ENCODE results near the gene ATXN1.

Gene ATXN1

DNA sequence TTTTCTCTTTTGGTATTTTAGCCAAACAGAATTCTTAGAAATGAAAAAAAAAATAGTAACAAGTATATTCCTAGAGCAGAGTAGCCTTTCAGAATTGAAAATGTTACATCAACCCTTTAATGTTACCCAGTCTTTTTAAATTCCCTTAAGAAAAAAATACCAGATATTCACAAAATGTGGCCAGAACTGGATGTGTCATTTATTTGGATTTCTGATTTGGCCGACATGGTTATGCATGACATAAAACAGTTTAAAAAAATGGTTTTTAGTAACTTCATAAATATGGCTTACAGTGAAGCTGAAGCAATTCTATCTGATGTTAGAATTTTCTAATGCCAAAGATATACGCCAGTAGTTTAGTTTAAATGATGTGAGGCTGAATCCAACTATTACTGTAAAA, 112.0 kb downstream of the ATXN1 start:
- Histone ChIP-seq H3K4me3 (ENCODE audit: low read length, poor library complexity, severe bottlenecking) (no peak overlapping the region), H3K36me3 (ENCODE audit: insufficient read depth, low read length) (peaks cover 12% of the 10 kb centered on the region), H2AFZ (ENCODE audit: low read length) (no peak overlapping the region), H3K9ac (ENCODE audit: low read depth, low read length, poor library complexity, severe bottlenecking) (no peak overlapping the region), H3K9me2 (replicated peaks; ENCODE audit: low read depth, low read length) (no peaks in the 10 kb centered on the region), H3K4me2 (ENCODE audit: low read depth, low read length, poor library complexity, severe bottlenecking) (no peak overlapping the region), H3F3A (ENCODE audit: low read depth) (no peaks in the 10 kb centered on the region), H3K27me3 (ENCODE audit: insufficient read depth, low read length, poor library complexity, severe bottlenecking) (no peaks in the 10 kb centered on the region), H3K9me3 (ENCODE audit: insufficient read depth, low read depth, low read length) (no peaks in the 10 kb centered on the region), H3K4me1 (ENCODE audit: insufficient read depth, low read length, poor library complexity, severe bottlenecking) (peaks cover 24% of the 10 kb centered on the region), H4K20me1 (ENCODE audit: insufficient read depth, low read length, poor library complexity, severe bottlenecking) (no peaks in the 10 kb centered on the region), H3K79me2 (ENCODE audit: insufficient read depth, low read length) (0 out of 2 replicates have a peak, but pooled peaks cover 4% of the 10 kb centered on the region)
- TF ChIP-seq, protein P1, sequence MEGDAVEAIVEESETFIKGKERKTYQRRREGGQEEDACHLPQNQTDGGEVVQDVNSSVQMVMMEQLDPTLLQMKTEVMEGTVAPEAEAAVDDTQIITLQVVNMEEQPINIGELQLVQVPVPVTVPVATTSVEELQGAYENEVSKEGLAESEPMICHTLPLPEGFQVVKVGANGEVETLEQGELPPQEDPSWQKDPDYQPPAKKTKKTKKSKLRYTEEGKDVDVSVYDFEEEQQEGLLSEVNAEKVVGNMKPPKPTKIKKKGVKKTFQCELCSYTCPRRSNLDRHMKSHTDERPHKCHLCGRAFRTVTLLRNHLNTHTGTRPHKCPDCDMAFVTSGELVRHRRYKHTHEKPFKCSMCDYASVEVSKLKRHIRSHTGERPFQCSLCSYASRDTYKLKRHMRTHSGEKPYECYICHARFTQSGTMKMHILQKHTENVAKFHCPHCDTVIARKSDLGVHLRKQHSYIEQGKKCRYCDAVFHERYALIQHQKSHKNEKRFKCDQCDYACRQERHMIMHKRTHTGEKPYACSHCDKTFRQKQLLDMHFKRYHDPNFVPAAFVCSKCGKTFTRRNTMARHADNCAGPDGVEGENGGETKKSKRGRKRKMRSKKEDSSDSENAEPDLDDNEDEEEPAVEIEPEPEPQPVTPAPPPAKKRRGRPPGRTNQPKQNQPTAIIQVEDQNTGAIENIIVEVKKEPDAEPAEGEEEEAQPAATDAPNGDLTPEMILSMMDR (conservative IDR thresholded peaks at IDR 0.05; ENCODE audit: low read length) = no peak
- no peak for TF ChIP-seq EZH2phosphoT487 (IDR thresholded peaks at IDR 0.05; ENCODE audit: borderline replicate concordance)

DNA sequence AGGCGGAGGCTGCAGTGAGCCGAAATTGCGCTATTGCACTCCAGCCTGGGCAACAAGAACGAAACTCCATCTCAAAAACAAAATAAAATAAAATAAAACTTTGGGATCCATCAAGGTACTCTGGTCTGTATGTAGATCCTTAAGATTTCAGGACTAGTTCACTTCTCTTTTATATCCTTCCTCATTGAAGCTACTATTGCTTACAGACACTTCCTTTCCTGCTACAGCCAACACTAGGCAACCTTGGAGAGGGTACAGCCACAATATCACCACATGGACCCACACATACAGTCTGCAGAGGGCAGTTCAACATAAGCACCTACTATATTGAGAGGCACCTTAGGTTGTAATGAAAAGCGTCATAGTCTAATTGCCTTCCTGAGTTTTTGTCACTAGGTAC, 113.3 kb downstream of the ATXN1 start:
- TF ChIP-seq EZH2phosphoT487 (IDR thresholded peaks at IDR 0.05; ENCODE audit: borderline replicate concordance) = no peak
- TF ChIP-seq, protein P1 (conservative IDR thresholded peaks at IDR 0.05; ENCODE audit: low read length) = no peak
- Histone ChIP-seq H3K4me3 (ENCODE audit: low read length, poor library complexity, severe bottlenecking) (no peak overlapping the region), H3K4me2 (ENCODE audit: low read depth, low read length, poor library complexity, severe bottlenecking) (no peak overlapping the region), H4K20me1 (ENCODE audit: insufficient read depth, low read length, poor library complexity, severe bottlenecking) (no peaks in the 10 kb centered on the region), H3F3A (ENCODE audit: low read depth) (no peaks in the 10 kb centered on the region), H2AFZ (ENCODE audit: low read length) (no peak overlapping the region), H3K36me3 (ENCODE audit: insufficient read depth, low read length) (peaks cover 12% of the 10 kb centered on the region), H3K27me3 (ENCODE audit: insufficient read depth, low read length, poor library complexity, severe bottlenecking) (no peaks in the 10 kb centered on the region), H3K79me2 (ENCODE audit: insufficient read depth, low read length) (no peaks in the 10 kb centered on the region), H3K4me1 (ENCODE audit: insufficient read depth, low read length, poor library complexity, severe bottlenecking) (peaks cover 15% of the 10 kb centered on the region), H3K9me3 (ENCODE audit: insufficient read depth, low read depth, low read length) (no peaks in the 10 kb centered on the region), H3K9me2 (replicated peaks; ENCODE audit: low read depth, low read length) (no peaks in the 10 kb centered on the region), H3K9ac (ENCODE audit: low read depth, low read length, poor library complexity, severe bottlenecking) (no peak overlapping the region)

DNA sequence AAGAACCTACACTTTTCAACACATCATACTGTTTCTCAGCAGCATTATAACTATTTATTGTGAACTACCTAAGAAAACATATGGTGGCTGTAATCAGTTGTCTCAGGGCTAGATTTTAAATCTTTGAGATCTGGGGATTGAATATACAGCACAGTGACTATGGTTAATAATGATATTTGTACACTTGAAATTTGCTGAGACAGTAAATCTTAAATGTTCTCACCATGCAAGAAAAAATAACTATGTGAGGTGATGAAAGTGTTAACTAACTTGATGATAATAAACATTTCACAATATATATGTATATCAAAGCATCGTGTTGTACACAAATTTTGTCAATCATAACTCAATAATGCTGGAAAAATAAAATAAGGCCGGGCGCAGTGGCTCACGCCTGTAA, 113.8 kb downstream of the ATXN1 start:
- H2AFZ ChIP-seq (ENCODE audit: low read length) = no peak overlapping the region
- no peak overlapping the region for H3K9ac ChIP-seq (ENCODE audit: low read depth, low read length, poor library complexity, severe bottlenecking)
- no peaks in the 10 kb centered on the region for H3F3A ChIP-seq (ENCODE audit: low read depth)
- no peaks in the 10 kb centered on the region for H3K9me3 ChIP-seq (ENCODE audit: insufficient read depth, low read depth, low read length)
- peaks cover 14% of the 10 kb centered on the region for H3K36me3 ChIP-seq (ENCODE audit: insufficient read depth, low read length)
- no peak overlapping the region for H3K4me3 ChIP-seq (ENCODE audit: low read length, poor library complexity, severe bottlenecking)
- no peaks in the 10 kb centered on the region for H3K9me2 ChIP-seq (replicated peaks; ENCODE audit: low read depth, low read length)
- H4K20me1 ChIP-seq (ENCODE audit: insufficient read depth, low read length, poor library complexity, severe bottlenecking) = no peaks in the 10 kb centered on the region
- H3K79me2 ChIP-seq (ENCODE audit: insufficient read depth, low read length) = no peaks in the 10 kb centered on the region
- no peaks in the 10 kb centered on the region for H3K27me3 ChIP-seq (ENCODE audit: insufficient read depth, low read length, poor library complexity, severe bottlenecking)
- no peak overlapping the region for H3K4me2 ChIP-seq (ENCODE audit: low read depth, low read length, poor library complexity, severe bottlenecking)
- TF ChIP-seq, protein P1 (conservative IDR thresholded peaks at IDR 0.05; ENCODE audit: low read length) = no peak
- TF ChIP-seq EZH2phosphoT487 (IDR thresholded peaks at IDR 0.05; ENCODE audit: borderline replicate concordance) = no peak
- H3K4me1 ChIP-seq (ENCODE audit: insufficient read depth, low read length, poor library complexity, severe bottlenecking) = peaks cover 9% of the 10 kb centered on the region

All from Loucy (cell line).